ENCODE results near the gene ARHGEF6. TPM values are rescaled to one million over a fixed set of nuclear protein-coding genes. Genes with fewer than 3 reads are reported as not detected.

ARHGEF6 gene
- total and polyA plus RNA-seq, 7 donors, result 11.4 to 70.5 (median 25.4) TPM

- TF ChIP-seq, protein P1, sequence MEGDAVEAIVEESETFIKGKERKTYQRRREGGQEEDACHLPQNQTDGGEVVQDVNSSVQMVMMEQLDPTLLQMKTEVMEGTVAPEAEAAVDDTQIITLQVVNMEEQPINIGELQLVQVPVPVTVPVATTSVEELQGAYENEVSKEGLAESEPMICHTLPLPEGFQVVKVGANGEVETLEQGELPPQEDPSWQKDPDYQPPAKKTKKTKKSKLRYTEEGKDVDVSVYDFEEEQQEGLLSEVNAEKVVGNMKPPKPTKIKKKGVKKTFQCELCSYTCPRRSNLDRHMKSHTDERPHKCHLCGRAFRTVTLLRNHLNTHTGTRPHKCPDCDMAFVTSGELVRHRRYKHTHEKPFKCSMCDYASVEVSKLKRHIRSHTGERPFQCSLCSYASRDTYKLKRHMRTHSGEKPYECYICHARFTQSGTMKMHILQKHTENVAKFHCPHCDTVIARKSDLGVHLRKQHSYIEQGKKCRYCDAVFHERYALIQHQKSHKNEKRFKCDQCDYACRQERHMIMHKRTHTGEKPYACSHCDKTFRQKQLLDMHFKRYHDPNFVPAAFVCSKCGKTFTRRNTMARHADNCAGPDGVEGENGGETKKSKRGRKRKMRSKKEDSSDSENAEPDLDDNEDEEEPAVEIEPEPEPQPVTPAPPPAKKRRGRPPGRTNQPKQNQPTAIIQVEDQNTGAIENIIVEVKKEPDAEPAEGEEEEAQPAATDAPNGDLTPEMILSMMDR (IDR thresholded peaks at IDR 0.05), result no peak
- Histone ChIP-seq H3K27me3 (ENCODE audit: insufficient read depth in 3 of 3, low read length in 2 of 3) (no peaks in the 10 kb centered on the region), H3K4me3 (no peak overlapping the region), H3K4me1 (peaks cover 16% of the 10 kb centered on the region), H3K9me3 (no peaks in the 10 kb centered on the region), H3K27ac (peak overlapping the region; percentile 51), H3K36me3 (ENCODE audit: insufficient read depth in 1 of 2, low read depth in 1 of 2) (no peaks in the 10 kb centered on the region)
- 26 to 45% (median 35%) methylated on average over 1 of the region's 1 CpG for WGBS, 3 donors
- DNase-seq, result no peak
- no peak for ATAC-seq
- intact Hi-C loops (cut with DNase I), result loop anchor here in 1 of 2 donors (10.0 kb wide), 1 partner anchor 56 kb away; the partner anchor contains the start of gene ARHGEF6
Measured at GRCh38 chrX:136728393-136728792, 52.3 kb downstream of the ARHGEF6 start.

DNA sequence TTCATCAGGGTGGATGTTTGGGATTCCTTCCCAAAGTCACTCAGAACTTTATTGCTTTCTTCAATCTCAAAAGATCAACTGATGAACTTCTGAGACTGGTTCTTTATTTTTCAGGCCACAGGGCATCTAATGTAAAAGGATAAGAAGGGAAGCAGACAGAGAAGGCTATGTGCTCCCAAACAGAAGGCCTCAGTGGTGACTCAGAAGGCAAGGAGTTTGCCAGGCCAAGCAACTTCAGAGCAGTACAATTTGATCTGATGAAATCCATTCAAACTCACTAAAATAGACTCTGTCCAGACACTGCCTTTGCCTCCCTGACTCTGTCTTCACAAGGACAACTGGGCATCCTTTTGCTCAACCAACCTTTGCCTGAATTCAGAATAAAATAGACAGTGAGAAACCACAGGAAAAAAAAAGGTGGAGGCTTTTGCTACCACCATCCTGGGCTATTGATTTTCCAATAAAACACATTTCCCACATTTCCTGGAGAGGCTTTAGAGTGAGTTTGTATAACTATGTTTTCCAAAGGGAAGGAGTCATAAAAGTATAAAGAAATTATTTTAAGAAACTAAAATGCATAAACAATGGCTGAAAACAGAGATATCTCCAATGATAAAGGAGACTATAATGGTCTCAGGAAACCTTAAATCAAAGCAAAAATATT is 55.2 kb downstream of the ARHGEF6 start:
- TF ChIP-seq, protein P1 (IDR thresholded peaks at IDR 0.05), result no peak
- H3K9me3 ChIP-seq, result no peaks in the 10 kb centered on the region
- peak overlapping the region; percentile 49 for H3K27ac ChIP-seq
- no peaks in the 10 kb centered on the region for H3K27me3 ChIP-seq (ENCODE audit: insufficient read depth in 3 of 3, low read length in 2 of 3)
- intact Hi-C loops (cut with DNase I), result loop anchor here in 1 of 2 donors (10.0 kb wide), 1 partner anchor 59 kb away; the partner anchor contains the start of gene ARHGEF6
- H3K36me3 ChIP-seq (ENCODE audit: insufficient read depth in 1 of 2, low read depth in 1 of 2), result no peaks in the 10 kb centered on the region
- ATAC-seq (peak; percentile 92 to 98 (median 96)), DNase-seq (peak; percentile 28 to 61)
- H3K4me1 ChIP-seq, result peaks cover 16% of the 10 kb centered on the region
- no peak overlapping the region for H3K4me3 ChIP-seq

DNA sequence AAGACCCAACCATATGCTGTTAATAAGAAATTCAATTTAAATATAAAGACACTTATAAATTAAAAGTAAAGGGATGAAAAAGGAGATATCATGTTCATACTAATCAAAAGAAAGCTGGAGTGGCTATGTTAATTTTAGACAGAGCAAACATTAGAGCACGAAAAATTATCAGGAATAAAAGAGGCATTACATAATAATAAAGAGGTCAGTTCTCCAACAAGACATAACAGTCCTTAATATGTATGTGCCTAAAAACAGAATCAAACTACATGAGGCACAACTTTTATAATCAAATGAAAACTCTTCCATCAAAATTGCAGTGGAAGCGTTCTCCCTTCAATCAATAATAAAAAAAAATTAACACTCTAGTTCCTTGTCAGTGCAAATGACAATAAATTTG is 62.6 kb downstream of the ARHGEF6 start:
- no peaks in the 10 kb centered on the region for H3K9me3 ChIP-seq
- no peaks in the 10 kb centered on the region for H3K27me3 ChIP-seq (ENCODE audit: insufficient read depth in 3 of 3, low read length in 2 of 3)
- no peaks in the 10 kb centered on the region for H3K36me3 ChIP-seq (ENCODE audit: insufficient read depth in 1 of 2, low read depth in 1 of 2)
- peaks cover 8% of the 10 kb centered on the region for H3K4me1 ChIP-seq
- H3K4me3 ChIP-seq, result no peak overlapping the region
- TF ChIP-seq, protein P1 (IDR thresholded peaks at IDR 0.05), result no peak
- intact Hi-C loops (cut with DNase I), result no loop called here
- DNase-seq (no peak), ATAC-seq (no peak)
- no peak overlapping the region for H3K27ac ChIP-seq
- 45 to 80% (median 63%) methylated on average over 2 of the region's 2 CpGs for WGBS, 3 donors

- Histone ChIP-seq H3K4me1 (peaks cover 12% of the 10 kb centered on the region), H3K27me3 (ENCODE audit: insufficient read depth in 3 of 3, low read length in 2 of 3) (no peaks in the 10 kb centered on the region), H3K36me3 (ENCODE audit: insufficient read depth in 1 of 2, low read depth in 1 of 2) (peaks cover 0 to 4% of the 10 kb centered on the region in 2 donors), H3K27ac (peak overlapping the region; percentile 12), H3K9me3 (no peaks in the 10 kb centered on the region), H3K4me3 (no peak overlapping the region)
- TF ChIP-seq, protein P1 (IDR thresholded peaks at IDR 0.05), result no peak
- WGBS, 3 donors, result 68 to 80% (median 77%) methylated on average over 6 of the region's 6 CpGs
- intact Hi-C loops (cut with DNase I), result loop anchor here in 1 of 2 donors (5.0 kb wide), 1 partner anchor 197 kb away; no protein-coding TSS in a partner anchor
- no peak for DNase-seq
- no peak for ATAC-seq
Measured at GRCh38 chrX:136714626-136715599, 65.8 kb downstream of the ARHGEF6 start.

All from psoas muscle (tissue), 8 donors.